Endothelial cell of umbilical vein (primary cell): ENCODE measurements around the gene C2orf69. TPM values are rescaled to one million over a fixed set of nuclear protein-coding genes. Genes with fewer than 3 reads are reported as not detected.

Experiments
- BruUV-seq: library from RNA; stranded (reverse); fragments of 400-500 nt; replicated peaks from 2 replicates; lab custom pipeline; 2021; lab: Mats Ljungman, UMichigan
- CTCF ChIA-PET: fragments of 300-600, 350-600 bp; sonication (Branson Sonifier 250); formaldehyde crosslinking; loops from one replicate; lab custom pipeline; 2021; ENCODE audit warnings: antibody characterized with exemption, inconsistent platforms; lab: Charles Lee
- POLR2A ChIA-PET: fragments of 300-600, 350-600 bp; sonication (Branson Sonifier 250); formaldehyde crosslinking; loops from one replicate; lab custom pipeline; 2021; ENCODE audit warnings: antibody characterized with exemption, inconsistent platforms; lab: Charles Lee
- DNase-seq: peaks from one replicate; pipeline ENCODE4 v3.0.0-alpha.2; 2011; ENCODE audit warnings: low read depth, low spot score
- FAIRE-seq: peaks from 2 replicates; lab custom pipeline; 2011; peaks lifted over from hg19 to GRCh38; lab: Jason Lieb, UNC
- H2AFZ ChIP-seq: 2 replicates; pipeline ENCODE4 v1.6.0; 2012; ENCODE audit warnings: low read depth, low read length, control low read depth, inconsistent platforms
- H3K27ac ChIP-seq: 2 replicates; pipeline ENCODE4 v1.5.1; 2011; ENCODE audit warnings: low read depth, mild to moderate bottlenecking, control low read depth, low read length, moderate library complexity; ENCODE audit not compliant: insufficient read depth
- H3K27me3 ChIP-seq, 2 experiments: 2 replicates each; pipeline versions ENCODE4 v1.6.0 to v1.6.1; 2011; ENCODE audit warnings: low read length in 2 of 2, mixed read lengths in 1 of 2; ENCODE audit not compliant: control insufficient read depth in 2 of 2, insufficient read depth in 2 of 2
- H3K36me3 ChIP-seq, 2 experiments: 2 replicates in 1 of 2; 3 replicates in 1 of 2; pipeline ENCODE4 v1.5.1; 2011; ENCODE audit warnings: low read length in 2 of 2, mild to moderate bottlenecking in 1 of 2, moderate library complexity in 1 of 2; ENCODE audit not compliant: control insufficient read depth in 2 of 2, insufficient read depth in 2 of 2; ENCODE audit errors: extremely low read depth in 1 of 2
- H3K4me1 ChIP-seq: 3 replicates; pipeline ENCODE4 v1.5.1; 2011; ENCODE audit warnings: mild to moderate bottlenecking, low read length; ENCODE audit not compliant: control insufficient read depth, insufficient read depth; ENCODE audit errors: extremely low read depth
- H3K4me2 ChIP-seq: 2 replicates; pipeline ENCODE4 v1.6.1; 2011; ENCODE audit warnings: low read length, control low read depth, mixed read lengths; ENCODE audit not compliant: insufficient read depth
- H3K4me3 ChIP-seq, 3 experiments: fragments of 200-600 bp in 1 of 3; sonication (generic), shearing (Covaris generic) in 1 of 3; replicated peaks in 1 of 3; 2 replicates each; pipeline ENCODE4 v1.5.1; 2011 to 2016; ENCODE audit warnings: control low read depth in 3 of 3, low read length in 3 of 3, mild to moderate bottlenecking in 2 of 3, inconsistent platforms in 1 of 3, low read depth in 1 of 3, moderate library complexity in 1 of 3; ENCODE audit not compliant: insufficient read depth in 1 of 3
- H3K79me2 ChIP-seq: 2 replicates; pipeline ENCODE4 v1.6.0; 2012; ENCODE audit warnings: low read length, inconsistent platforms; ENCODE audit not compliant: control insufficient read depth, insufficient read depth
- H3K9ac ChIP-seq: replicated peaks from 2 replicates; pipeline ENCODE3; 2011; ENCODE audit warnings: low read length, control low read depth; ENCODE audit not compliant: insufficient read depth; ENCODE audit errors: extremely low read depth
- H3K9me1 ChIP-seq: replicated peaks from 3 replicates; pipeline ENCODE4 v1.6.0; 2011; ENCODE audit warnings: mild to moderate bottlenecking, low read length; ENCODE audit not compliant: control insufficient read depth, insufficient read depth; ENCODE audit errors: extremely low read depth
- H3K9me3 ChIP-seq: replicated peaks from 2 replicates; pipeline ENCODE4 v1.5.1; 2012; ENCODE audit warnings: low read length, inconsistent platforms; ENCODE audit not compliant: control insufficient read depth, insufficient read depth
- H4K20me1 ChIP-seq: replicated peaks from 2 replicates; pipeline ENCODE3; 2011; ENCODE audit warnings: mild to moderate bottlenecking, low read length; ENCODE audit not compliant: control insufficient read depth, insufficient read depth; ENCODE audit errors: extremely low read depth
- CTCF ChIP-seq, 2 donors: IDR thresholded peaks; 1 replicate in 1 of 2; 2 replicates in 1 of 2; pipeline ENCODE4 v1.5.1; 2011; ENCODE audit warnings: low read length in 2 of 2, mild to moderate bottlenecking in 2 of 2, moderate library complexity in 2 of 2, control low read depth in 1 of 2, inconsistent platforms in 1 of 2, low read depth in 1 of 2; ENCODE audit not compliant: insufficient read depth in 1 of 2; ENCODE audit errors: extremely low read depth in 1 of 2
- EZH2 ChIP-seq: IDR thresholded peaks from 2 replicates; pipeline ENCODE4 v1.6.1; 2012; ENCODE audit warnings: borderline replicate concordance, low read depth, mild to moderate bottlenecking, moderate library complexity, low read length, inconsistent platforms; ENCODE audit not compliant: severe bottlenecking
- FOS ChIP-seq: IDR thresholded peaks from 2 replicates; pipeline ENCODE4 v1.6.1; 2011; ENCODE audit warnings: mild to moderate bottlenecking, low read length, moderate library complexity, borderline replicate concordance; ENCODE audit not compliant: insufficient read depth
- GATA2 ChIP-seq: IDR thresholded peaks from 2 replicates; pipeline ENCODE4 v1.7.0; 2011; ENCODE audit warnings: low read depth, mild to moderate bottlenecking, moderate library complexity, mixed read lengths, low read length; ENCODE audit not compliant: insufficient read length, insufficient read depth
- JUN ChIP-seq: IDR thresholded peaks from 2 replicates; pipeline ENCODE4 v1.6.1; 2011; ENCODE audit warnings: borderline replicate concordance, low read depth; ENCODE audit not compliant: insufficient read length, insufficient read depth
- MAX ChIP-seq: IDR thresholded peaks from 2 replicates; pipeline ENCODE4 v1.6.1; 2011; ENCODE audit not compliant: insufficient read depth, insufficient read length
- MYC ChIP-seq: IDR thresholded peaks from one replicate; pipeline ENCODE4 v1.6.1; 2011; ENCODE audit warnings: mild to moderate bottlenecking, low read depth, low read length
- POLR2A ChIP-seq: IDR thresholded peaks from 2 replicates; pipeline ENCODE4 v1.6.1; 2012; ENCODE audit warnings: low read depth, mild to moderate bottlenecking, control low read depth, low read length
- POLR2AphosphoS5 ChIP-seq: IDR thresholded peaks from 2 replicates; pipeline ENCODE4 v1.6.1; 2012; ENCODE audit warnings: low read depth, mild to moderate bottlenecking, control low read depth, low read length, moderate library complexity; ENCODE audit not compliant: insufficient read depth
- dilution Hi-C: fragments of 300-500 bp; cut with MboI; formaldehyde crosslinking; loops from one replicate; pipeline ENCODE4 v1.15.0; 2019; ENCODE audit warnings: low sequenced_read_pairs; ENCODE audit not compliant: extremely low pct_ligation_motif_present
- intact Hi-C: fragments of 100-400 bp; cut with micrococcal nuclease; formaldehyde crosslinking; loops from one replicate; pipeline ENCODE4 v1.10.0; 2022
- polyA plus RNA-seq, 4 experiments: library from polyadenylated mRNA; depleted of rRNA in 3 of 4; stranded (reverse) in 3 of 4; unstranded in 1 of 4; fragments of >200 nt; gene quantifications; 2 replicates each; pipeline versions ENCODE4 v1.2.1 to v1.2.3, GENCODE V29; 2011 to 2012; ENCODE audit warnings: missing spikeins in 1 of 4
- total RNA-seq: library from RNA; stranded (reverse); gene quantifications from 2 replicates; pipeline ENCODE4 v1.2.3, GENCODE V29; 2021

Gene C2orf69
- total and polyA plus RNA-seq, 2 donors (not counting 3 experiments of a cell fraction or from before 2014, with no cell fraction given), result 1.7 to 12.9 TPM

- intact Hi-C loops, result no loop called here
- ChIA-PET POLR2A (no interaction called here), CTCF (interaction anchor here (0.6 kb wide), 1 partner anchor 23 kb away, joined by 4 read pairs; no protein-coding TSS in a partner anchor)
- Histone ChIP-seq H3K9me3 (no peaks in the 10 kb centered on the region), H3K9me1 (no peaks in the 10 kb centered on the region), H3K36me3 (peaks cover 6 to 15% of the 10 kb centered on the region in 2 experiments), H3K79me2 (peaks cover 17% of the 10 kb centered on the region), H3K27me3 (no peaks in the 10 kb centered on the region), H4K20me1 (peaks cover 2% of the 10 kb centered on the region), H3K27ac (no peak overlapping the region), H3K4me3 (no peak overlapping the region), H2AFZ (no peak overlapping the region), H3K4me1 (peaks cover 4% of the 10 kb centered on the region), H3K9ac (no peak overlapping the region), H3K4me2 (no peak overlapping the region)
- TF ChIP-seq EZH2 (no peak), FOS (no peak), GATA2 (no peak), MYC (no peak), POLR2A (no peak), CTCF (IDR thresholded peaks at IDR 0.05; ENCODE audit: extremely low read depth in 1 of 2, insufficient read depth in 1 of 2, low read depth in 1 of 2, low read length in 2 of 2) (no peak), JUN (no peak), MAX (no peak), POLR2AphosphoS5 (no peak)
- DNase-seq, result no peak
- FAIRE-seq, result no peak
- no TSS peak for BruUV-seq
- dilution Hi-C loops, result no loop called here
Observed at GRCh38 chr2:199929262-199929661, 18.2 kb downstream of the C2orf69 start.
